ENCODE measurements around the gene CHMP2A. TPM values are rescaled to one million over a fixed set of nuclear protein-coding genes. Genes with fewer than 3 reads are reported as not detected.
A peak's percentile ranks its signal among the peaks of the same experiment; 100 is the strongest.

CHMP2A gene
- total and polyA plus RNA-seq, 2 donors from 2014 or later, result 142 to 294 TPM

GRCh38 chr19:58516246-58516836, 38.6 kb downstream of the CHMP2A start:
- no peak for FAIRE-seq
- peak in 1 of 5 donors; percentile 43 for DNase-seq
- Histone ChIP-seq H3K9ac (ENCODE audit: low read length in 3 of 3) (no peak overlapping the region), H3K4me1 (ENCODE audit: control insufficient read depth in 2 of 3, insufficient read depth in 2 of 3, low read depth in 1 of 3, low read length in 3 of 3) (peaks cover 4 to 35% (median 7%) of the 10 kb centered on the region in 3 donors), H3K36me3 (ENCODE audit: control insufficient read depth in 2 of 3, insufficient read depth in 3 of 3, low read length in 3 of 3) (peaks cover 0 to 10% (median 7%) of the 10 kb centered on the region in 3 donors), H3K9me3 (ENCODE audit: control insufficient read depth in 2 of 3, insufficient read depth in 1 of 3, low read length in 3 of 3) (no peaks in the 10 kb centered on the region), H3K27ac (ENCODE audit: low read depth in 2 of 2, low read length in 2 of 2) (no peak overlapping the region), H3K27me3 (ENCODE audit: control insufficient read depth, insufficient read depth, low read length) (no peaks in the 10 kb centered on the region), H3K4me3 (ENCODE audit: low read length in 3 of 3) (no peak overlapping the region)
- intact Hi-C loops (cut with DNase I), result no loop called here
- TF ChIP-seq CTCF (IDR thresholded peaks at IDR 0.05; ENCODE audit: borderline replicate concordance, extremely low read depth, insufficient read depth), result no peak

GRCh38 chr19:58515259-58515658, 39.6 kb downstream of the CHMP2A start:
- no peak for TF ChIP-seq CTCF (IDR thresholded peaks at IDR 0.05; ENCODE audit: borderline replicate concordance, extremely low read depth, insufficient read depth)
- peaks cover 0 to 10% (median 7%) of the 10 kb centered on the region in 3 donors for H3K36me3 ChIP-seq (ENCODE audit: control insufficient read depth in 2 of 3, insufficient read depth in 3 of 3, low read length in 3 of 3)
- no peak for FAIRE-seq
- H3K27ac ChIP-seq (ENCODE audit: low read depth in 2 of 2, low read length in 2 of 2), result no peak overlapping the region
- no peak overlapping the region for H3K9ac ChIP-seq (ENCODE audit: low read length in 3 of 3)
- no peaks in the 10 kb centered on the region for H3K27me3 ChIP-seq (ENCODE audit: control insufficient read depth, insufficient read depth, low read length)
- intact Hi-C loops (cut with DNase I), result no loop called here
- H3K4me1 ChIP-seq (ENCODE audit: control insufficient read depth in 2 of 3, insufficient read depth in 2 of 3, low read depth in 1 of 3, low read length in 3 of 3), result peaks cover 4 to 32% (median 7%) of the 10 kb centered on the region in 3 donors
- H3K4me3 ChIP-seq (ENCODE audit: low read length in 3 of 3), result no peak overlapping the region
- DNase-seq, result no peak
- H3K9me3 ChIP-seq (ENCODE audit: control insufficient read depth in 2 of 3, insufficient read depth in 1 of 3, low read length in 3 of 3), result no peaks in the 10 kb centered on the region

- peaks cover 4 to 29% (median 7%) of the 10 kb centered on the region in 3 donors for H3K4me1 ChIP-seq (ENCODE audit: control insufficient read depth in 2 of 3, insufficient read depth in 2 of 3, low read depth in 1 of 3, low read length in 3 of 3)
- peak overlapping the region in 1 of 3 donors; percentile 34 for H3K9ac ChIP-seq (ENCODE audit: low read length in 3 of 3)
- no peaks in the 10 kb centered on the region for H3K27me3 ChIP-seq (ENCODE audit: control insufficient read depth, insufficient read depth, low read length)
- H3K4me3 ChIP-seq (ENCODE audit: low read length in 3 of 3), result peak overlapping the region; percentile 20 to 51 (median 42)
- TF ChIP-seq CTCF (IDR thresholded peaks at IDR 0.05; ENCODE audit: borderline replicate concordance, extremely low read depth, insufficient read depth), result no peak
- H3K9me3 ChIP-seq (ENCODE audit: control insufficient read depth in 2 of 3, insufficient read depth in 1 of 3, low read length in 3 of 3), result no peaks in the 10 kb centered on the region
- intact Hi-C loops (cut with DNase I), result no loop called here
- H3K27ac ChIP-seq (ENCODE audit: low read depth in 2 of 2, low read length in 2 of 2), result no peak overlapping the region
- DNase-seq, result peak in 1 of 5 donors; percentile 63
- FAIRE-seq, result no peak
- peaks cover 0 to 10% (median 7%) of the 10 kb centered on the region in 3 donors for H3K36me3 ChIP-seq (ENCODE audit: control insufficient read depth in 2 of 3, insufficient read depth in 3 of 3, low read length in 3 of 3)
Observed at GRCh38 chr19:58514564-58515022, 40.3 kb downstream of the CHMP2A start.
